Thoracic aorta (tissue), 2 donors: ENCODE results near the gene SBNO1. TPM values are rescaled to one million over a fixed set of nuclear protein-coding genes. Genes with fewer than 3 reads are reported as not detected.

Source experiments
- ATAC-seq: fragments of 150-250 bp; one replicate; pipeline ENCODE4 v1.8.0; 2017; ENCODE audit warnings: low read depth; ENCODE audit not compliant: insufficient number of reproducible peaks, low FRiP score
- DNase-seq: peaks from one replicate; pipeline ENCODE4 v3.0.0-alpha.2; 2020; ENCODE audit warnings: low spot score
- H3K27ac ChIP-seq, 2 donors: fragments of 200-600 bp; sonication (generic); 1 replicate in 1 of 2; 2 replicates in 1 of 2; pipeline ENCODE4 v1.5.1; 2016; ENCODE audit warnings: mild to moderate bottlenecking in 2 of 2, moderate library complexity in 2 of 2
- H3K27me3 ChIP-seq: fragments of 200-600 bp; sonication (generic); replicated peaks from 2 replicates; pipeline ENCODE4 v1.6.0; 2016; ENCODE audit warnings: mild to moderate bottlenecking; ENCODE audit not compliant: insufficient read depth
- H3K36me3 ChIP-seq: fragments of 200-600 bp; sonication (generic); one replicate; pipeline ENCODE4 v1.5.1; 2016
- H3K4me1 ChIP-seq, 2 donors: fragments of 200-600 bp; sonication (generic); 1 replicate in 1 of 2; 2 replicates in 1 of 2; pipeline versions ENCODE4 v1.5.1 to v1.6.0; 2016; ENCODE audit warnings: low read depth in 2 of 2, mild to moderate bottlenecking in 1 of 2; ENCODE audit not compliant: control insufficient read depth in 1 of 2
- H3K4me3 ChIP-seq: fragments of 200-600 bp; sonication (generic); 2 replicates; pipeline ENCODE4 v1.5.1; 2016; ENCODE audit warnings: mild to moderate bottlenecking
- H3K9me3 ChIP-seq: fragments of 200-600 bp; sonication (generic); 2 replicates; pipeline ENCODE4 v1.5.1; 2016
- total RNA-seq, 2 donors: library from RNA; depleted of rRNA; stranded (reverse); fragments of >200 nt; gene quantifications; one replicate each; pipeline versions ENCODE4 v1.1.0 to v1.2.3, GENCODE V29; 2016
- TF ChIP-seq, protein P1 (sequence below): fragments of 200-600 bp; sonication (generic); IDR thresholded peaks from one replicate; pipeline ENCODE4 v1.5.1; 2019; ENCODE audit warnings: antibody characterized with exemption

SBNO1 gene
- total RNA-seq, 2 donors from 2014 or later, result 15.6 to 25.0 TPM

DNA sequence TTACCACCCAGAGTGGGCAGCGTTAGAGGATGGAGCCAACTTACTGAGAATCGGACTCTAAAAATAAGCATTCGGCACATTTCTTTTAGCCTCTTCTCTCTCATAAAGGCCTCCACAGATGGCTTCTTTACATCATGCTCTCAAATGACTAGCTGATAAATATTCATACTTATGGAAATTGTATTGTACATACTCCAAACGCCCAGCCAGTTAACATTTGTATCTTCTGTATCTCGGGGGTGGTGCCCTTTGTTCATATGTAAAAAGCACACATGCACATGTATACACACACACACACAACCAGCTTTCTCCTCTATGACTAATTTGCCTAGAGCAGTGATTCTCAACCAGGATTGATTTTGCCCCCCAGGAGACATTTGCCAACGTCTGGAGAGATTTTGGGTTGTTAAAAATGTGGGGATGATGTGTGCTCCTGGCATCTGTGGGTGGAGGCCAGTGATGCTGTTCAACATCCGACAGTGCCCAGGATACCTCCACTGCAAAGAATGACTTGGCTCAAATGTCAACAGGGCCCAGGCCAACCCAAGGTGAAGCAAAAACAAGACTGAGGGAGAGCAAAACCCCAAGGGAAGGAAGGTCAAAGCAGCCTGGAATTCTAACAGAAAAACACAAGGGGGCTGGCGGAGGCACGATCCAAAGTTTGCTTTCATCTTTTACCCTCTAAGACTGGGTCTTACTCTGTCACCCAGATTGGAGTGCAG, 77.8 kb downstream of the SBNO1 start:
- DNase-seq (no peak), ATAC-seq (no peak)
- H3K27me3 ChIP-seq, result no peaks in the 10 kb centered on the region
- TF ChIP-seq, protein P1, sequence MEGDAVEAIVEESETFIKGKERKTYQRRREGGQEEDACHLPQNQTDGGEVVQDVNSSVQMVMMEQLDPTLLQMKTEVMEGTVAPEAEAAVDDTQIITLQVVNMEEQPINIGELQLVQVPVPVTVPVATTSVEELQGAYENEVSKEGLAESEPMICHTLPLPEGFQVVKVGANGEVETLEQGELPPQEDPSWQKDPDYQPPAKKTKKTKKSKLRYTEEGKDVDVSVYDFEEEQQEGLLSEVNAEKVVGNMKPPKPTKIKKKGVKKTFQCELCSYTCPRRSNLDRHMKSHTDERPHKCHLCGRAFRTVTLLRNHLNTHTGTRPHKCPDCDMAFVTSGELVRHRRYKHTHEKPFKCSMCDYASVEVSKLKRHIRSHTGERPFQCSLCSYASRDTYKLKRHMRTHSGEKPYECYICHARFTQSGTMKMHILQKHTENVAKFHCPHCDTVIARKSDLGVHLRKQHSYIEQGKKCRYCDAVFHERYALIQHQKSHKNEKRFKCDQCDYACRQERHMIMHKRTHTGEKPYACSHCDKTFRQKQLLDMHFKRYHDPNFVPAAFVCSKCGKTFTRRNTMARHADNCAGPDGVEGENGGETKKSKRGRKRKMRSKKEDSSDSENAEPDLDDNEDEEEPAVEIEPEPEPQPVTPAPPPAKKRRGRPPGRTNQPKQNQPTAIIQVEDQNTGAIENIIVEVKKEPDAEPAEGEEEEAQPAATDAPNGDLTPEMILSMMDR, result no peak
- no peak overlapping the region for H3K27ac ChIP-seq
- H3K9me3 ChIP-seq, result no peaks in the 10 kb centered on the region
- no peak overlapping the region for H3K4me3 ChIP-seq
- peaks cover 5% of the 10 kb centered on the region for H3K36me3 ChIP-seq
- H3K4me1 ChIP-seq, result no peaks in the 10 kb centered on the region

- TF ChIP-seq, protein P1, result no peak
- H3K27me3 ChIP-seq, result no peaks in the 10 kb centered on the region
- ATAC-seq (no peak), DNase-seq (no peak)
- no peaks in the 10 kb centered on the region for H3K9me3 ChIP-seq
- no peak overlapping the region for H3K4me3 ChIP-seq
- H3K36me3 ChIP-seq, result peaks cover 2% of the 10 kb centered on the region
- no peaks in the 10 kb centered on the region for H3K4me1 ChIP-seq
- H3K27ac ChIP-seq, result no peak overlapping the region
These were observed 80.0 kb downstream of the SBNO1 start for GRCh38 chr12:123284669-123285068.

GRCh38 chr12:123283461-123283860, 81.2 kb downstream of the SBNO1 start:
- TF ChIP-seq, protein P1, result no peak
- DNase-seq (no peak), ATAC-seq (no peak)
- Histone ChIP-seq H3K27me3 (no peaks in the 10 kb centered on the region), H3K4me3 (no peak overlapping the region), H3K4me1 (no peaks in the 10 kb centered on the region), H3K9me3 (no peaks in the 10 kb centered on the region), H3K27ac (no peak overlapping the region), H3K36me3 (no peaks in the 10 kb centered on the region)

GRCh38 chr12:123282111-123282510, 82.5 kb downstream of the SBNO1 start:
- no peaks in the 10 kb centered on the region for H3K36me3 ChIP-seq
- no peaks in the 10 kb centered on the region for H3K4me1 ChIP-seq
- no peaks in the 10 kb centered on the region for H3K9me3 ChIP-seq
- no peak overlapping the region for H3K27ac ChIP-seq
- no peak overlapping the region for H3K4me3 ChIP-seq
- TF ChIP-seq, protein P1, result no peak
- DNase-seq, result no peak
- no peaks in the 10 kb centered on the region for H3K27me3 ChIP-seq
- ATAC-seq, result no peak

DNA sequence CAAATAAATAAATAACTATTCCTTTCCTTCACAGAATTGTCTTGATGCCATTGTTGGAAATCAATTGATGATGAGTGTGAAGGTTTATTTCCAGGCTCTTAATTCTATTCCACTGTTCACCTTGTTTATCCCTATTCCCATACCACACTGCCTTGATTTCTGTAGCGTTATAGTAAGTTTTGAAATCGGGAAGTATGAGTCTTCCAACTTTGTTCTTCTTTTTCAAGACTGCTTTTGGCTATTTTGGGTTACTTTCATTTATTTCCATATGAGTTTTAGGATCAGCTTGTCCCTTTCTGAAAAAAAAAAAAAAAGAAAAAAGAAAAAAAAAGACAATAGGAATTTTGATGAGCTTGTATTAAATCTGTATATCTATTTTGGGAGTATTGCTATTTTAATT, 83.7 kb downstream of the SBNO1 start:
- TF ChIP-seq, protein P1, result no peak
- H3K27me3 ChIP-seq, result no peaks in the 10 kb centered on the region
- DNase-seq, result no peak
- H3K36me3 ChIP-seq, result no peaks in the 10 kb centered on the region
- ATAC-seq, result no peak
- no peak overlapping the region for H3K4me3 ChIP-seq
- no peak overlapping the region for H3K27ac ChIP-seq
- H3K9me3 ChIP-seq, result no peaks in the 10 kb centered on the region
- H3K4me1 ChIP-seq, result no peaks in the 10 kb centered on the region
